Type B pancreatic cell (in vitro differentiated cells): Measurements from ENCODE around the gene ZNF425. TPM values are rescaled to one million over a fixed set of nuclear protein-coding genes. Genes with fewer than 3 reads are reported as not detected.
A peak's percentile ranks its signal among the peaks of the same experiment; 100 is the strongest.

ENCODE experiments used
- DNase-seq: peaks from one replicate; pipeline ENCODE4 v3.0.0; 2021; ENCODE audit warnings: mixed read lengths; ENCODE audit not compliant: unreplicated experiment; ENCODE audit errors: extremely low spot score
- H3K27ac Mint-ChIP-seq: 2 replicates; pipeline ENCODE4 v1.8.0; 2021; ENCODE audit warnings: mild to moderate bottlenecking, mixed read lengths
- H3K27me3 Mint-ChIP-seq: 2 replicates; pipeline ENCODE4 v1.8.0; 2021; ENCODE audit warnings: mixed read lengths
- H3K36me3 Mint-ChIP-seq: 2 replicates; pipeline ENCODE4 v1.8.0; 2021; ENCODE audit warnings: mixed read lengths
- H3K4me1 Mint-ChIP-seq: one replicate; pipeline ENCODE4 v1.8.0; 2021; ENCODE audit warnings: mixed read lengths; ENCODE audit not compliant: unreplicated experiment
- H3K4me3 Mint-ChIP-seq: 2 replicates; pipeline ENCODE4 v1.8.0; 2021; ENCODE audit warnings: mild to moderate bottlenecking, mixed read lengths
- H3K9me3 Mint-ChIP-seq: 2 replicates; pipeline ENCODE4 v1.8.0; 2021; ENCODE audit warnings: mixed read lengths
- CTCF ChIP-seq: fragments of 200-600 bp; sonication (generic); conservative IDR thresholded peaks from 2 replicates; pipeline ENCODE4 v1.5.0; 2021; ENCODE audit warnings: antibody characterized with exemption, mild to moderate bottlenecking
- total RNA-seq: library from RNA; stranded (reverse); gene quantifications from 2 replicates; pipeline ENCODE4 v1.2.1, GENCODE V29; 2021; ENCODE audit warnings: low replicate concordance

The ZNF425 gene
- total RNA-seq, 1 donor from 2014 or later: 7.0 TPM

GRCh38 chr7:149103424-149103823, 22.7 kb downstream of the ZNF425 start:
- no peaks in the 10 kb centered on the region for H3K4me1 Mint-ChIP-seq
- no peak for TF ChIP-seq CTCF

GRCh38 chr7:149102666-149103065, 23.5 kb downstream of the ZNF425 start:
- no peak overlapping the region for H3K27ac Mint-ChIP-seq
- no peak overlapping the region for H3K4me3 Mint-ChIP-seq
- TF ChIP-seq CTCF: no peak
- H3K4me1 Mint-ChIP-seq: no peaks in the 10 kb centered on the region
- H3K36me3 Mint-ChIP-seq: peaks cover 8% of the 10 kb centered on the region
- H3K27me3 Mint-ChIP-seq: no peaks in the 10 kb centered on the region
- H3K9me3 Mint-ChIP-seq: no peaks in the 10 kb centered on the region
- DNase-seq: no peak

More at GRCh38 chr7:149103424-149103823, 22.7 kb downstream of the ZNF425 start:
- no peak overlapping the region for H3K4me3 Mint-ChIP-seq
- no peak for DNase-seq
- no peak overlapping the region for H3K27ac Mint-ChIP-seq
- peaks cover 8% of the 10 kb centered on the region for H3K36me3 Mint-ChIP-seq
- H3K27me3 Mint-ChIP-seq: no peaks in the 10 kb centered on the region
- H3K9me3 Mint-ChIP-seq: no peaks in the 10 kb centered on the region

GRCh38 chr7:149100821-149101220, 25.3 kb downstream of the ZNF425 start:
- Mint-ChIP-seq H3K27ac (peak overlapping the region; percentile 63), H3K4me3 (no peak overlapping the region), H3K9me3 (no peaks in the 10 kb centered on the region), H3K36me3 (peaks cover 10% of the 10 kb centered on the region), H3K27me3 (no peaks in the 10 kb centered on the region), H3K4me1 (peaks cover 5% of the 10 kb centered on the region)
- no peak for TF ChIP-seq CTCF
- DNase-seq: no peak

- no peaks in the 10 kb centered on the region for H3K9me3 Mint-ChIP-seq
- H3K27ac Mint-ChIP-seq: no peak overlapping the region
- H3K4me3 Mint-ChIP-seq: no peak overlapping the region
- TF ChIP-seq CTCF: no peak
- H3K27me3 Mint-ChIP-seq: no peaks in the 10 kb centered on the region
- no peak for DNase-seq
- peaks cover 7% of the 10 kb centered on the region for H3K36me3 Mint-ChIP-seq
- peaks cover 5% of the 10 kb centered on the region for H3K4me1 Mint-ChIP-seq
Observed at GRCh38 chr7:149099058-149099457, 27.1 kb downstream of the ZNF425 start.

- H3K27me3 Mint-ChIP-seq: no peaks in the 10 kb centered on the region
- peak overlapping the region; percentile 35 for H3K27ac Mint-ChIP-seq
- H3K4me3 Mint-ChIP-seq: no peak overlapping the region
- no peaks in the 10 kb centered on the region for H3K9me3 Mint-ChIP-seq
- peaks cover 3% of the 10 kb centered on the region for H3K36me3 Mint-ChIP-seq
- peaks cover 5% of the 10 kb centered on the region for H3K4me1 Mint-ChIP-seq
- no peak for TF ChIP-seq CTCF
- no peak for DNase-seq
Observed at GRCh38 chr7:149097088-149097487, 29.0 kb downstream of the ZNF425 start.

- Mint-ChIP-seq H3K9me3 (no peaks in the 10 kb centered on the region), H3K36me3 (peaks cover 7% of the 10 kb centered on the region), H3K4me3 (no peak overlapping the region), H3K27me3 (no peaks in the 10 kb centered on the region), H3K4me1 (peaks cover 14% of the 10 kb centered on the region), H3K27ac (no peak overlapping the region)
- DNase-seq: no peak
- no peak for TF ChIP-seq CTCF
Observed at GRCh38 chr7:149093228-149093627, 32.9 kb downstream of the ZNF425 start.
